T47D (cell line): ENCODE data around the gene LAGE3.

Experiments
- DNase-seq, 2 experiments: peaks; one replicate each; pipeline versions ENCODE4 v3.0.0 to v3.0.0-alpha.2; 2011 to 2012; ENCODE audit warnings: low read depth in 1 of 2, low spot score in 1 of 2
- JUND ChIP-seq: IDR thresholded peaks from 2 replicates; pipeline ENCODE4 v1.6.1; 2012; ENCODE audit warnings: low read depth
- in situ Hi-C: cut with HindIII; loops from 2 replicates; pipeline ENCODE4 v1.10.0; 2016; ENCODE audit warnings: low sequenced_read_pairs, low pct_unique_long_range_greater_than_20kb

LAGE3 gene

GRCh38 chrX:154466907-154467306 lies 12.2 kb downstream of the LAGE3 start:
- DNase-seq = no peak
- TF ChIP-seq JUND = no peak
- in situ Hi-C loops = no loop called here

GRCh38 chrX:154466036-154466435 lies 13.0 kb downstream of the LAGE3 start:
- TF ChIP-seq JUND = no peak
- in situ Hi-C loops = no loop called here

GRCh38 chrX:154465601-154466000 lies 13.5 kb downstream of the LAGE3 start:
- in situ Hi-C loops = no loop called here
- DNase-seq = no peak

More at GRCh38 chrX:154466036-154466435, 13.0 kb downstream of the LAGE3 start:
- no peak for DNase-seq

GRCh38 chrX:154464806-154465365 lies 14.2 kb downstream of the LAGE3 start:
- DNase-seq = no peak
- in situ Hi-C loops = no loop called here
- no peak for TF ChIP-seq JUND

More at GRCh38 chrX:154465601-154466000, 13.5 kb downstream of the LAGE3 start:
- TF ChIP-seq JUND = no peak

GRCh38 chrX:154463611-154464220 lies 15.4 kb downstream of the LAGE3 start:
- DNase-seq = no peak
- TF ChIP-seq JUND = no peak
- in situ Hi-C loops = no loop called here

GRCh38 chrX:154462396-154462795 lies 16.7 kb downstream of the LAGE3 start:
- in situ Hi-C loops = no loop called here
- no peak for TF ChIP-seq JUND
- DNase-seq = no peak

- no peak for DNase-seq
- in situ Hi-C loops = no loop called here
Observed at GRCh38 chrX:154460326-154460725, 18.8 kb downstream of the LAGE3 start.

GRCh38 chrX:154459832-154460231 lies 19.2 kb downstream of the LAGE3 start:
- TF ChIP-seq JUND = no peak
- in situ Hi-C loops = no loop called here
- DNase-seq = no peak

More at GRCh38 chrX:154460326-154460725, 18.8 kb downstream of the LAGE3 start:
- TF ChIP-seq JUND = no peak

GRCh38 chrX:154458954-154459778 lies 19.9 kb downstream of the LAGE3 start:
- no peak for TF ChIP-seq JUND
- DNase-seq = peak in 1 of 2 experiments; percentile 49

GRCh38 chrX:154458116-154458953 lies 20.7 kb downstream of the LAGE3 start, which contains the start of gene PLXNA3:
Gene PLXNA3, plus strand, starts transcription at chrX:154458281. Its CDS starts 1,903 bp downstream, at chrX:154460184.
- peak in 1 of 2 experiments; percentile 48 for DNase-seq
- in situ Hi-C loops = no loop called here
- TF ChIP-seq JUND = no peak

More at GRCh38 chrX:154458954-154459778, 19.9 kb downstream of the LAGE3 start:
- in situ Hi-C loops = no loop called here

- TF ChIP-seq JUND = no peak
- DNase-seq = peak in 1 of 2 experiments; percentile 52
- in situ Hi-C loops = no loop called here
Observed at GRCh38 chrX:154457491-154458115, 21.5 kb downstream of the LAGE3 start.

- in situ Hi-C loops = no loop called here
- no peak for TF ChIP-seq JUND
- DNase-seq = no peak
Observed at GRCh38 chrX:154452823-154453222, 26.3 kb downstream of the LAGE3 start.
